Activated CD8-positive, alpha-beta memory T cell treated with anti-CD3 and anti-CD28 coated beads, Interleukin-2, amount 10 ng/mL, durations not matched to agents 7 days and 5 days (primary cell): ENCODE data around the gene TUSC2. TPM values are rescaled to one million over a fixed set of nuclear protein-coding genes. Genes with fewer than 3 reads are reported as not detected.

ENCODE experiments used
- ATAC-seq: fragments of 150-1000 bp; cut with Tn5 transposase; one replicate; pipeline ENCODE4 v1.10.0; 2021; ENCODE audit warnings: moderate library complexity
- CTCF ChIA-PET: fragments of 350-600 bp; sonication (Branson Sonifier 250); formaldehyde crosslinking; loops from one replicate; lab custom pipeline; 2021; ENCODE audit warnings: antibody characterized with exemption; lab: Charles Lee
- DNase-seq: peaks from one replicate; pipeline ENCODE4 v3.0.0-alpha.2; 2020
- H3K27ac Mint-ChIP-seq: one replicate; pipeline ENCODE4 v1.8.0; 2021; ENCODE audit warnings: mild to moderate bottlenecking, mixed read lengths
- H3K27me3 Mint-ChIP-seq: one replicate; pipeline ENCODE4 v1.8.0; 2021; ENCODE audit warnings: mixed read lengths
- H3K36me3 Mint-ChIP-seq: one replicate; pipeline ENCODE4 v1.8.0; 2021; ENCODE audit warnings: mild to moderate bottlenecking, mixed read lengths
- H3K4me1 Mint-ChIP-seq: one replicate; pipeline ENCODE4 v1.8.0; 2021; ENCODE audit warnings: mixed read lengths
- H3K4me3 Mint-ChIP-seq: one replicate; pipeline ENCODE4 v1.8.0; 2021; ENCODE audit warnings: mild to moderate bottlenecking, moderate library complexity, mixed read lengths
- H3K9me3 Mint-ChIP-seq: one replicate; pipeline ENCODE4 v1.8.0; 2022; ENCODE audit warnings: low read depth, mixed read lengths
- total RNA-seq, 2 experiments: library from RNA; stranded (reverse); gene quantifications; one replicate each; pipeline ENCODE4 v1.2.3, GENCODE V29; 2021

The TUSC2 gene
- total RNA-seq, 2 experiments from 2014 or later: 20.4 to 25.0 TPM

DNA sequence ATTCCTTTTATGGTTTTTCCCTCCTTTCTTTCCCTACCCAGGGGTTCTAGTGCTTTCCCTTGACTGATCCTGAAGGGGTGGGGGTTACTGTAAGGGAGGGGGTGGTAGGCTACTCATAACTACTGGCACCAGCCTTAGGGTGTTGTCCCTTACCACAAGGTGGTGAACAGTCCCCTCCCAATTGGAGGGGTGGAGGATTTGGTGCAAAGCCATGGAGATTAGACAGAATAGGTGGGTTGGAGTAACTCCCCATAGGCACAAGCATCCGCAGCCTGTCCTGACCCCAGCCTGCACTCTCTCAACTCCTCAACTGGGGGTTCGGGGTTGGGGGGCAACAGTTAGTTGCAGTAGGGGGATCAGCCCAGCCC is 2.9 kb downstream of the TUSC2 start:
- CTCF ChIA-PET: interaction anchor here (0.9 to 18.0 kb wide), 12 partner anchors 10 to 131 kb away, joined by 3 to 266 read pairs (median 7); partner anchors contain the start of genes GNAI2, HYAL1, HYAL3 and IFRD2
- Mint-ChIP-seq H3K4me1 (peaks cover 30% of the 10 kb centered on the region), H3K4me3 (no peak overlapping the region), H3K9me3 (no peaks in the 10 kb centered on the region), H3K27ac (no peak overlapping the region), H3K36me3 (peaks cover 5% of the 10 kb centered on the region), H3K27me3 (no peaks in the 10 kb centered on the region)
- ATAC-seq (no peak), DNase-seq (no peak)

DNA sequence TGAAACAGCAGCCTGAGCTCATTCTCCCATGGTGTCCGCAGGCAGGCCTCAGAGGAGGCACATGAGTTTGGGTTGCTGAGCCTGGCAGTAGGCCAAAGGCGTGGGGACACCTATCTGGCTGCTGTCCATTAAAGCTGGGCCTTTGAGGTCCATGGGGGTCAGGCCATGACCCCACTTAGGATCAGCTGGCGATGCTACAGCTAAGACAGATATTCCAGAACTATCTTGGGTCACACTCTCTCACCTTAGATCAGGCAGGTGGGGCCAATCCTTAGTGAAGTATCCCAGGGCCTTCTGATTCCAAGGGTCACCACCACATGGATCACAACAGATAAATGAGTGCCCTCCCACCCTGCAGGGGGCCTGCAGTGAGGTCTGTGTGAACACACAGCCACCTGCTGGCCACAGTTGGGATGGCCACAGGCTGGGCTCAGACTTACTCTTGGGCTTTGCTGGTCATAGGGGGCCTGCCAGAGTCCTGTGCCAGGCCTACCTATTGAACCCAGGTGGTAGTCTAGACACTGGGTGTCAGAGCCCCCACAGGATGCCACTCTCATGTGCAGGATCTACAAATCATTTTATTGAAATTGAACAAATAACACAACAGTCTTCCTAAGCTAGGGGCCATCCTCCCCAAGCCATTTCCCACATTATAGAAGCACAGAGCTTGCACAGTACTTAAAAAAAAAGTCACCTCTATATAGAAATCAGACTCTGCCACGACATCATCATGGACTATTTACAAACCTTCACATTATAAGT is 3.5 kb downstream of the TUSC2 start:
- peak; percentile 21 for ATAC-seq
- no peak overlapping the region for H3K27ac Mint-ChIP-seq

DNA sequence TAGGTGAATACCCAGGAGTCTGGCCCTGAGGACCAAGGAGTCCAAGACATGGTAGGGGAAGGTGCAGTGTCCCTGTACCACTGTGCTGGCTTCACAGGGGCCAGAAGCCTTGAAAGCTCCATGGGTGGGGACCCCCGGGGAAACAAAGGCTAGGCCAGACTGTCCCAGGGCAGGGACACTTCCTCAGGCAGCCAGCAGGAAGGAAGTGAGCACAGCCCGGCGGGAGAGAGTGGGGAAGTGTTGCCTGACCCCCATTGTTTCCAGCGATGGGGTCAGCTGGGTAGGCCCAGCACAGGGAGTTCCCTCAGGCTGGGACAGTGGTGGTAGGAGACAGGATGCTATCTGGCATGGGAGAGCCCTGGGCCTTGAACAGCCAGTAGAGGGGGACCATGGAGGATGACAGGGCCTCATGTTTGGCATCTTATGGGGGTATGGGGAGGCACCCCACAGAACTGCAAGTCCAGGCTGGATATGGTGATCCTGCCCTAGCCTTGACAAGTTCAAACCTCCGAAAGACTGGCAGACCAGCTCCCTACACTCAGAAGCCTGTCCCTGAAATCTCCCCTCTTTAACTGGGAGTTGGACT is 4.3 kb downstream of the TUSC2 start:
- peak overlapping the region; percentile 35 for H3K27ac Mint-ChIP-seq
- peak; percentile 39 for DNase-seq

More for the DNA sequence above, 3.5 kb downstream of the TUSC2 start:
- H3K4me1 Mint-ChIP-seq: peaks cover 34% of the 10 kb centered on the region
- no peak overlapping the region for H3K4me3 Mint-ChIP-seq
- CTCF ChIA-PET: interaction anchor here (0.7 to 18.0 kb wide), 24 partner anchors 10 to 132 kb away, joined by 3 to 266 read pairs (median 4); partner anchors contain the start of genes CYB561D2, GNAI2, HYAL1 and HYAL3
- no peaks in the 10 kb centered on the region for H3K9me3 Mint-ChIP-seq
- no peaks in the 10 kb centered on the region for H3K27me3 Mint-ChIP-seq
- DNase-seq: peak; percentile 78
- H3K36me3 Mint-ChIP-seq: no peaks in the 10 kb centered on the region

DNA sequence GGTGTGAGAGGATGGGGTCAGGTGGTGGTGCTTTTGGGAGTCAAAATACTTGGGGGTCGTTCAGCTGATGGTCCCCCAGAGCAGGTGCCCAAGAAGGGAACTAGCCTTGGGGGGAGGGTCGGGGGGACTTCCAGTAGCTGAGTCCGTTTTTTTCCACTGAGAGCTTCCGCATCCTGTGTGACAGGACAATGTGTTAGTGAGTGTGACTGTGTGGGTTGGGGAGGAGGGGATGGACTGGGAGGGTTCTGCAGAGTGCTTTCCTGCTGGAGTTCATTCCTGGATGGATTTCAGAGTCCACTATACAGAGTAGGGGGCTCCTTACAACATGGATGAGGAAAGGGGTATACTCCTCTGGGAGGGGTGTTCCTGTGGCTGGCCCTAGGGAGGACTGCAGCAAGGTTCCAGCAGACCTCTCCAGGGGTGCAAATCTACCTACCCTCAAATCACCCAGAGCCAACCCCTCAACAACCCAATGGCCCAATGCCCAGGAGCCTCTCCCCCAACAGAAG is 4.9 kb downstream of the TUSC2 start:
- Mint-ChIP-seq H3K27ac (peak overlapping the region; percentile 47), H3K9me3 (no peaks in the 10 kb centered on the region), H3K36me3 (no peaks in the 10 kb centered on the region), H3K4me1 (peaks cover 36% of the 10 kb centered on the region), H3K4me3 (no peak overlapping the region), H3K27me3 (no peaks in the 10 kb centered on the region)
- DNase-seq (peak; percentile 42), ATAC-seq (no peak)
- CTCF ChIA-PET: interaction anchor here (0.9 to 18.0 kb wide), 7 partner anchors 12 to 131 kb away, joined by 3 to 266 read pairs (median 6); partner anchors contain the start of genes HYAL1, HYAL3, IFRD2 and NAA80

More for the DNA sequence above, 4.3 kb downstream of the TUSC2 start:
- no peak for ATAC-seq
- Mint-ChIP-seq H3K9me3 (no peaks in the 10 kb centered on the region), H3K4me1 (peaks cover 39% of the 10 kb centered on the region), H3K36me3 (no peaks in the 10 kb centered on the region), H3K27me3 (no peaks in the 10 kb centered on the region), H3K4me3 (no peak overlapping the region)
- CTCF ChIA-PET: interaction anchor here (0.6 to 18.0 kb wide), 23 partner anchors 9 to 218 kb away, joined by 3 to 266 read pairs (median 5); partner anchors contain the start of genes CYB561D2, GNAI2, HYAL1 and HYAL3

DNA sequence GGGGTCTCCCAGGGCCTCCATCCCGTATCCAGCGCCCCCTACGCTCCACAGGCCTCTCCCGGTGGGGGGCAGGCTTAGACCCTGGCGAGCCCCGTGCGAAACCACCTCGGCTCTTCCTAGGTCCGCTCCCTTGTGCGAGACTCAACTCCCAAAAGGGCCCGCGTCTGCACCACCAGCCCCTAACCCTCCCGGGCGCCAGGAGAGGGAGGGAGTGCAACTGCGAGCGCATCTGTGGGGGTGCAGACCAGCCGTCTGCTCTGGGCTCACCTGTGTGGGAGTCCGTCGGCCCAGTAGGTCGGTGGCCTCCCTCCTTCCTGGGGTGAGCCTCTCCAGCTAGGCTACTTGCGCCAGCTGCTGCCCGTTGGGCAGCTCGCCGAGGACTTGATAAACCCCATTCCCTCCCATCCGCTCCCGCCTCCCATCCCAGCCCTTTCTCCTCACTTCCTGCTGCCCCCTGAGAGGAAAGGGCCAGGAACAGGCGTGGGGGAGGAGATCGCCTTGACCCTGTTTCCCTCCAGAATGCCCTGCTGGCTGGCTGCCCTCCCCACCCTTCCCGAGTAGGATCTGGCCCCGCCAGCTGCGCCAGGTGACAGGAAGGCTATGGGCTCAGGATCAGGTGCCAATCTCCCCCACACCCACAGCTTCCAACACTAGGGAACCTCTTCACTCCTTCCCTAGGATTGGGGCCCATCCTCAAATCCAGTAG is 5.5 kb downstream of the TUSC2 start, which contains the start of gene HYAL2:
TSS of gene HYAL2 (minus strand) at position 360 of the 706 bp plus-strand sequence. CDS start 2,256 bp downstream, outside the sequence.
- Mint-ChIP-seq H3K4me3 (peak within 1 kb of the TSS; percentile 89), H3K9me3 (no peaks in the 10 kb centered on the region), H3K36me3 (no peaks in the 10 kb centered on the region), H3K27me3 (no peaks in the 10 kb centered on the region), H3K27ac (peak within 1 kb of the TSS; percentile 93), H3K4me1 (peaks cover 35% of the 10 kb centered on the region)
- ATAC-seq (no peak), DNase-seq (peak; percentile 40)
- CTCF ChIA-PET: interaction anchor here (1.3 to 18.0 kb wide), 6 partner anchors 13 to 48 kb away, joined by 3 to 266 read pairs (median 14); partner anchors contain the start of genes HYAL1, HYAL3, IFRD2 and NAA80

DNA sequence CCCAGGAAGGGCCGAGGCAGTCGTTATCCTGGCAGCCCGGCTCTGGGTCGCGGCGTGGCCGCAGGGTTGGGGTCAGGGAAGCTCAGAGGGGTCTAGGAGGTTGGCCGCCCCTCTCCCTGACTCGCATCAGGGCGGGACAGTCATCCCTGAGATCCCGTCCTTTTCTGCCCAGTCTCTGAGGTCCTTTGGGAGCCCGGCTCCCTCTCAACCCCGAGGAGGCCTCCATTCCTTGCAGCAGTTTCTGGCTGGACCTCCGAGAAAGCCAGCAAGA is 6.0 kb downstream of the TUSC2 start:
- ATAC-seq (no peak), DNase-seq (no peak)
- Mint-ChIP-seq H3K9me3 (no peaks in the 10 kb centered on the region), H3K27me3 (no peaks in the 10 kb centered on the region), H3K36me3 (no peaks in the 10 kb centered on the region), H3K27ac (no peak overlapping the region), H3K4me3 (no peak overlapping the region), H3K4me1 (peaks cover 36% of the 10 kb centered on the region)
- CTCF ChIA-PET: interaction anchor here (1.3 to 18.0 kb wide), 5 partner anchors 13 to 47 kb away, joined by 3 to 266 read pairs (median 21); partner anchors contain the start of genes HYAL1, HYAL3, IFRD2 and NAA80

DNA sequence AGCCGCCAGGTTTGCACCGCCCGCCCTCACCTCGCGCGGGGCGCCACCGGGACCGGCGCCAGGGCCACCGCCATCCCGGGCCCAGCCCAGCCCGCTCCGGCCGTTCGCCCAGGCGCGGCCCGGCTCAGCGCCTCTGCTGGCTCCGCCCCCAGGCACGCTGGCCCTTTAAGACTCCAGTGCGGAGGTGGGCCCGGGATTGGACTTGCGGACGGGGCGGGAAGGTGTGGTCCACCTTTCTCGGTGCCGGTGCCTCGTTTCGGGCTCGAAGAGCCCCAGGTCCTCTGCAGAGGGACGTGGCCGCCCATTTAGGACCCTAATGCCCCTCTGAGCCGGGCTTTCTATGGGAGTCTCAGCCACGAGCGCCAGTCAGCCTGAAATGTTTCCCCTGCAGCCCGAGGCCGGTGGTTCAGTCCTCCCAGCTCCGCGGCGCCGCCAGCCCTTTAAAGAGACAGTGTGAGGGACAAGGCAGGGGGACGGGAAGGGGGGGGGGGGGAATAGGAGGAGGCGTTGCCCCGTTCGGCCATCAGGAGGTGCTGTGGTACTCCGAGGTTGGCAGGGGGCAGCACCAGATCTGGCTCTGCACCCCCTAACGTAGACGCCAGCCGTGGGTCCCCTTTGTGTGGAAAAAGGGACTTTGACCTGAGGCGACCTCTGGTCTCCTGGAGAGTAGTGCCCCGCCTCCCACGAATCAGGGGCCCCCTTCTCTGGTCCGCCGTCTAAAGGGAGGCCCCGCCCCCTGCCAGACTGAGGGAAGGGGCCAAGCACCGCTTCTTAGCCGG is 6.5 kb downstream of the TUSC2 start:
- Mint-ChIP-seq H3K9me3 (no peaks in the 10 kb centered on the region), H3K27ac (peak overlapping the region; percentile 93), H3K4me1 (peaks cover 37% of the 10 kb centered on the region), H3K36me3 (no peaks in the 10 kb centered on the region), H3K4me3 (peak overlapping the region; percentile 89), H3K27me3 (no peaks in the 10 kb centered on the region)
- peak; percentile 76 for ATAC-seq
- peak; percentile 90 for DNase-seq
- CTCF ChIA-PET: interaction anchor here (1.3 to 18.0 kb wide), 4 partner anchors 14 to 75 kb away, joined by 3 to 266 read pairs (median 47); partner anchors contain the start of genes HYAL1, HYAL3, IFRD2 and NAA80

DNA sequence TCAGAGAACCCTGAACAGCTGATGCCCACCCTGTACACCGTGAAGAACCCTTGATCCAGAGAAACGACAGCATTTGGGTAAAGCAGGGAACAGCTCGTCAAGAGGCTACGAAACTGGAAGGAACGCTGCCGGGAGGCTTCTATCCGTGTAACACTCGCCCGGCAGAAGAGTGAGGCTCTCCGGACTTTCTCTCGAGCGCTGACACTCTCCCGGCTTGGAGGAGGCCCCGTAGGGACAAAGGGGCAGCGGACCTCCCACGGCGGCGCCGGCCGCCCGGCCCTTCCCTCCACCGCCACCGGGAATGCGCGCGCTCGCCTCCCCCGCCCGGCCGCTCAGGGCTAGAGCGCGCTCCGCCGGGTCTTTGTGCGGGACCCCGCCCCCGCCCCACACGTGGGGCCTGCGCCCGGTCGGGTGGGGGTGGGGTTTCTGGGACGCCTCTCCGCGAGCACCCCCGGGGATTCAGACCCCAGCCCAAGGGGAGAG is 7.1 kb downstream of the TUSC2 start:
- Mint-ChIP-seq H3K9me3 (no peaks in the 10 kb centered on the region), H3K4me1 (peaks cover 39% of the 10 kb centered on the region), H3K27ac (peak overlapping the region; percentile 80), H3K27me3 (no peaks in the 10 kb centered on the region), H3K4me3 (peak overlapping the region; percentile 89), H3K36me3 (peaks cover 3% of the 10 kb centered on the region)
- ATAC-seq: peak; percentile 50
- CTCF ChIA-PET: interaction anchor here (0.8 to 18.0 kb wide), 5 partner anchors 15 to 74 kb away, joined by 3 to 266 read pairs (median 3); partner anchors contain the start of genes HYAL1, HYAL3, IFRD2 and NAA80
- DNase-seq: no peak

DNA sequence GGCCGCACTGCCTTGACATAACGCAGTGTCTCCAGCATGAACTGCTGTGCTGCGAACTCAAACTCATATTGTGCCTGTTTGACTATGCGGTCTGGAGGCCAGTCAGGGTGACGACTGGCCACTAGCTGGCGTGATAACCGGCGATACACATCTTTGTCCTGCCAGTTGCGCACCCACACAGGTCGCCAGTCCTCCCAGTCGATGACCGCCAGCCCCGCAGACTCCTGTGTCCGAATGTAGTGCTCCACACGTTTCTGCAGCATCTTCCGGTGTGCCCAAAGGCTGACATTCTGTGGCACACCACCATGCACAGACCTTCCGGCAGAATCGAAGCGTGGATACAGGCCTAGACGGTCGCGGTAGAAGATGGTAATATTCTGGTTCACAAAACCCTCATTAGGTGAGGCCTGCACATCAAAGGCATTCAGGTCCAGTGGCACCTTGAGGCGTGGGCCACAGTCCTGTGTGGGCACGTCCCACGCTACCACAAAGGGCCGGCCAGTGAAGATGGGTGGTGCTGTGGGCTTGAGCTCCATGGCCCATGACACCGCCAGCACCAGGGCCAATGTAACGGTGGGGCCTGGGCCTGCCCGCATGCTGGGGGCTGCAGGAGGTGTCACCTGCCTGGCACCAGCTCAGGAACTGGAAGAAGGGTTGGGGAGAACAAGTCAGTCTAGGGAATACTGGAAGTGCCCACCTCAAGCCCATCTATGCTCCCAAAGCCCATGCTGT is 8.0 kb downstream of the TUSC2 start:
- no peak overlapping the region for H3K27ac Mint-ChIP-seq
- peak; percentile 41 for DNase-seq
- peak overlapping the region; percentile 89 for H3K4me3 Mint-ChIP-seq
- CTCF ChIA-PET: interaction anchor here (0.8 to 18.0 kb wide), 5 partner anchors 15 to 73 kb away, joined by 3 to 266 read pairs (median 4); partner anchors contain the start of genes HYAL1, HYAL3, IFRD2 and NAA80
- ATAC-seq: no peak
- H3K36me3 Mint-ChIP-seq: peaks cover 3% of the 10 kb centered on the region
- H3K27me3 Mint-ChIP-seq: no peaks in the 10 kb centered on the region
- peaks cover 45% of the 10 kb centered on the region for H3K4me1 Mint-ChIP-seq
- H3K9me3 Mint-ChIP-seq: no peaks in the 10 kb centered on the region

DNA sequence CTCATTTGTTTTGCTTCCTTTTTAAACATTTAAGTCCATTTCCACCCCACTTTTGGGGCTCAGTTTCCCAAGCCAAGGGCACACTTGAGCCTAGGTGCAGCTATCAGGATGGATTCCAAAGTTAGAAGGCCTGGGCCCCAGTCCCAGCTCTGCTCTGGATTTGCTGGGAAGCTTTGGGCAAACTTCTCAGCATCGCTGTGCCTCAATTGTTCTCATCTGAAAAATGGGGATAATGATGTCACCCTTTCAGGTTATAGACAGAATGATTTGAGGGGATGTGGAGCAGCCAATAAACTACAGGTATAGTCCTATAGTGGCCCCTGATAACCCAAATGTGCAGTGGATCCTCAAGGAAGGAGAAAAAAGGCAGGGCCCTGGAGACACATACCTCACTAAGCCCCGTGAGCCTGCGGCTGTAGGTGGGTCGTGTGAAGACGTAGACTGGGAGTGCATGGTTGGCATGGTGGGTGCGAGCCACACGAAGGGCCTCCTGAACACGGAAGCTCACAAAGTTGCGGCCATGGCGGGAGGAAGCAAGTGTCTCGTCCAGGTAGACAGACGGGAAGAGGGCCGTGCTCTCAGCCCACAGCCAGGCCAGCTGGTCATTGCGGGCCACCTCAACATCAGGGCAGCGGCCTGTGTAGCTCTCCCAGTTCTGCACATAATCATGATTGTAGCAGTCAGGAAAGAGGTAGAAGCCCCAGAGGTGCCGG is 8.7 kb downstream of the TUSC2 start:
- CTCF ChIA-PET: interaction anchor here (2.0 to 18.0 kb wide), 3 partner anchors 16 to 58 kb away, joined by 4 to 266 read pairs (median 91); partner anchors contain the start of genes HYAL1, HYAL3, IFRD2 and NAA80
- Mint-ChIP-seq H3K36me3 (peaks cover 3% of the 10 kb centered on the region), H3K4me3 (no peak overlapping the region), H3K4me1 (peaks cover 45% of the 10 kb centered on the region), H3K9me3 (no peaks in the 10 kb centered on the region), H3K27ac (no peak overlapping the region), H3K27me3 (no peaks in the 10 kb centered on the region)
- ATAC-seq (no peak), DNase-seq (peak; percentile 39)

DNA sequence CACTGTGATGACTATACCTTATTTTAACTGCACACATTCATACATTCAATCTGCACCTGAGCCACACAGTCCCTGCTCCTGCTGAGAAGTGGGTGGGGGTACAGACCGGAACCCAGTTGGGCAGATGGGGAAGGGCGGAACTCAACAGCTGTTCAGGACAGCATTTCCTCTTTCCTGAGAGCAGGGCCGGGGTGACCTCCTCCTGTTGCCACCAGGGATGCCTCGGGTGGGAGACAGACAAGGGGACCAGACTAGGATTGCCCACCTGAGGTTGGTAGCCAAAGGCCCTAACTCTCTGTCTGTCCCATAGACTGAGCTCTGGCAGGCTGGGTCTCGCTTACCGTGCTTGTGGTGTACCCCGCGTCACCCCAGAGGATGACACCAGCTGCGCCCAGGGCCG is 9.4 kb downstream of the TUSC2 start:
- no peaks in the 10 kb centered on the region for H3K27me3 Mint-ChIP-seq
- DNase-seq (peak; percentile 38), ATAC-seq (no peak)
- peaks cover 3% of the 10 kb centered on the region for H3K36me3 Mint-ChIP-seq
- CTCF ChIA-PET: interaction anchor here (2.0 to 18.0 kb wide), 3 partner anchors 17 to 58 kb away, joined by 4 to 266 read pairs (median 91); partner anchors contain the start of genes HYAL1, HYAL3, IFRD2 and NAA80
- H3K27ac Mint-ChIP-seq: no peak overlapping the region
- H3K4me3 Mint-ChIP-seq: no peak overlapping the region
- H3K9me3 Mint-ChIP-seq: no peaks in the 10 kb centered on the region
- peaks cover 50% of the 10 kb centered on the region for H3K4me1 Mint-ChIP-seq
